HG03521 (cell line): ENCODE data around the gene WWC2.
"Not testable (repeated sequence)": the region's sequence is repeated elsewhere in the genome, so short reads cannot be mapped to it uniquely, and the experiment has no call there.

Experiments used
- ATAC-seq: cut with Tn5 transposase; IDR thresholded peaks from one replicate; pipeline ENCODE4 v1.9.1; 2021; ENCODE audit warnings: mild to moderate bottlenecking, moderate library complexity; ENCODE audit not compliant: unreplicated experiment

Gene WWC2

GRCh38 chr4:183171484-183172267 lies 72.6 kb downstream of the WWC2 start:
- no peak for ATAC-seq

- ATAC-seq: no peak
Measured at GRCh38 chr4:183172881-183173280, 73.8 kb downstream of the WWC2 start.

DNA sequence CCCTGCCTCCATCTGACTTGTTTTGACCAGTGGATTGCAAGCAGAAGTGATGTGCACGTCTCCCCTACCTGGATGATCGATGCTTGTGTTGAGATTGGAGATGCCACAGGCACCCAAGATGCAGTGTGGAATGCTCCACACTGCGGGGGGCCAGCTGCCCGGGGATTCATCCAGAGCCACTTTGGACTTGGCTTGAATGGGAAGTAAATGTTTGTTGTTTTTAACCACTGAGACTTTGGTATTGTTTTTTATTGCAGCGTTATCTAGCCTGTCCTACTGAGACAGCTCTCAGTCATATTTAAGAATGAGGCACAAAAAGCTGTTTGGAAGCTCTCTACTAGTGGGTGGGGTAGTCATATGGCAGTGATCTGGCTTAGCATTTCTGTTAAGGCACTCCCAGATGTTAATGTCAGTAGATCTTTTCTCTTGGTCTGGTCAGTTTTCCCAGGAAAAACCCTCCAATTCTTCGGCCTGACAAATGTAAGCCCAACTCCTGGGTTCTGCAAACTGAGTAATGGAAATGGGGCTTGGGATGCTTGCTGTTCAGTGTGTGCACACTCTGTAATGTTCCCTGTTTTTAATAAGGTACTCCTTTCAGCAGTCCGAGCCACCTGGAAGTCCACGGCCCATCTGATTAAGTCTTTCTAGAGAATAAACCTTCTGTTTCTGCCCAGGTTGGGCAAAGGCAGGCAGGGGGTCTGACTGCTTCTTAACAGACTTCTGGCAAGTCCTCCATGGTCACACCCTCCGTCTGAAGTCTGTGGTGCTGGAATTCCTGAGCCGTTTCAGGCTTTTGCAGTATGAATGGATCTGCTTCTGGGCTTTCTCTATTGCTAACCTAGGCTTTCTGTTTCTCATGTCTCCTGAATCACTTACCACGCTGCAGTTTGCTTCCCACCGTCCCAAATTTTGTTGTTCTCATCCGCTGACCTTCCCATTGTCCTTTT lies 74.8 kb downstream of the WWC2 start:
- no peak for ATAC-seq

DNA sequence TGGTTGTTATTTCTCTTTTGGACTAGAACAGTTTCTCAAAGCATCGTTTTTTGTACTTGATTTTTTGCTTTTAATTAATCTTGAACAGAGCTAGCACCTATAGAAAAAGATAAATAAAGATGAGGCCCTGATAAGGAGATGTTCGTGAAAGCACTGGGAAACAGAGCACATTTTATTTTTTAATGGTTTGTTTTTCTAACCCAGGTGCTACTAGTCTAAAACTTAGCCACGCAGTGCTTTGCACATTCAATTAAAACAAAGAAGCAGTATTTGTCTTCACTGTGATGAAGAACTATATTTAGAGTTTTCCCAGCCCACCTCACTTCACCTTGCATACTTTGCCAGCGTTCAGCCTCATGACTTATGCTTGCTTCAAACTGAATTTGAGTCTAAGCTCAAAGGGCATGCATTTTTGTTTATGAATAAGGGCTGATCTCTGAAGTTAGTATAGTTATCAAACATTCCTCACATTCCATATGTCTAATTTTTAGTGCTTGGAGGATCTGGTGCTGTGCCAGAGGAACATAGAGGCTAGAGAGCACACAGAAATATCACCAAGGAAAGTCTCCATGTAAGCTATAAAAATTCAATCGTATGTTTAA lies 76.7 kb downstream of the WWC2 start:
- no peak for ATAC-seq

GRCh38 chr4:183177001-183177400 lies 77.9 kb downstream of the WWC2 start:
- ATAC-seq: no peak

DNA sequence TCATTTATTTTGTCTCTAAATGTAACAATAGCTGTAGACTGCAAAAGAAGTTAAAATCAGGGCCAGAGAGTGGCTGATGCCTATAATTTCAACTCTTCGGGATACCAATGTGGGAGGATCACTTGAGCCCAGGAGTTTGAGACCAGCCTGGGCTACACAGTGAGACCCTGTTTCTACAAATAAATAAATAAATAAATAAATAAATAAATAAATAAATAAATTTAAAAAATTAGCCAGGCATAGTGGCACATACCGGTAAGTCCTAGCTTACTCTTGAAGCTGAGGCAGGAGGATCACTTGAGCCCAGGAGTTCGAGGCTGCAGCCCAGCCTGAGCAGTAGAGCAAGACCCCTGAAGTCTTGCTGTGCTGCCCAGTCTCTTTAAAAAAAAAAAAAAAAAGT lies 79.1 kb downstream of the WWC2 start:
- no peak for ATAC-seq

DNA sequence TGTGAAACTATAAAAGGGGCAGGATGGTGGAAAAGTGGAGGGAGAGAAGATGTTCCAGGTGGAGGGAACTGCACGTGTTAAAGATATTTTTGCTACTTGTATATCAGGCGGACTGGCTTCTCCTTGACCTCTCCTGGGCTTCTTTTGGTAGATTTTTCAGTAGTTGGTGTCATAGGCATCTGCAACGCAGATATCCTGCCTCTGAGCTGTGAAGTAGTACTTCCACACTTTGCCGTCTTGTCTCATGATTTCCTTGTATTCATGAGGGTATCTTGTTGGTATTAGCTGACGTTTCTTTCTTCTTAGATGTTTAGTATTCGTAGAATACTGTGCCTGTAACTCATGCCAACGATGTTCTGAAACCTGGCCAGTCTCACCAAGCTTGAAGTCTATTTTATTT lies 81.0 kb downstream of the WWC2 start:
- ATAC-seq: no peak

DNA sequence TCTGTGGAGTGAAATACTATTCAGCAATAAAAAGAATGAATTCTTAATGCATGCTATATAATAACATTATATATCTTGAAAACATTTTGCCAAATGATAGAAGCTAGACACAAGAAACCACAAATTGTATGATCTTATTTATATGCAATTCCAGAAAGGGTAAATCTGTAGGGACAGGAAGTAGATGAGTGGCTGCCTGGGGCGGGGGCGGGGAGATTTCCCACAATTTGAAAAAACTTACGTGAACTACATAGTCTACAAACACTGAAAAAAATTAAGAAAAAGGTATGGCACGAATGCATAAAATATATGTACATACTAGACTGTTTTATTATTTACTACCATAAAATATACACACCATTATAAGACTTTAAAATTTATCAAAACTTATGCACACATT lies 81.6 kb downstream of the WWC2 start:
- no peak for ATAC-seq

GRCh38 chr4:183181081-183181480 lies 82.0 kb downstream of the WWC2 start:
- no peak for ATAC-seq

DNA sequence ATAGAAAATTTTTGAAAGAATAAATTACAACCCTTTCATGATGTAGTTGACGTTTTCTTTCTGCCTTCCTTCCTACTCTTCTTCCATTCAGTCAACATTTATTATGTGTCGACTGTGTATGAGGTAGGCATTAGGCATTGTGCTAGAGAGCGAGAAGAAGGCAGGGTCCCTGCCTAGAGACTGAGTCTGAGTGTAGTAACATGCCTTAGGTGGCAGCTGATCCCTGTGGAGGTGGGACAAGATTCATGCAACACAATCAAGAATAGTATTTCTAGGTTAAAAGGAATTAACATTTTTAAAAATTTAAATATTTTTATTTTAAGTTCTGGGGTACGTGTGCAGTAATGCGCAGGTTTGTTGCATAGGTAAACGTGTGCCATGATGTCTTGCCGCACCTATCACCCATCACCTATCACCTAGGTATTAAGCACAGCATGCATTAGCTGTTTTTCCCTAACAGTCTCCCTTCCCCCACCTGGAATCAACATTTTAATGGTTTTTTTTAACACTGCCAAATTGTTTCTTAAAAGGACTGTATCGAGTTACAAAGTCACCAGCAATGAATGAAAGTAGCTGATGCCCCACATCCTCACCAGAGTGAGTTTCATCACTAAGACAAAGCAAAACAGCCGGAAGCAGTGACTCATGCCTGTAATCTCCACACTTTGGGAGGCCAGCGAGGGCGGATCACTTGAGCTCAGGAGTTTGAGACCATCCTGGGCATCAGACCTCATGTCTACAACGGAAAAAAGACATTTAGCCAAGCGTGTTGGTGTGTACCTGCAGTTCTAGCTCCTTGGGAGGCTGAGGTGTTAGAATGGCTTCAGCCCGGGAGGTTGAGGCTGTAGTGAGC lies 84.0 kb downstream of the WWC2 start:
- no peak for ATAC-seq

GRCh38 chr4:183183906-183184535 lies 85.0 kb downstream of the WWC2 start:
- ATAC-seq: no peak

DNA sequence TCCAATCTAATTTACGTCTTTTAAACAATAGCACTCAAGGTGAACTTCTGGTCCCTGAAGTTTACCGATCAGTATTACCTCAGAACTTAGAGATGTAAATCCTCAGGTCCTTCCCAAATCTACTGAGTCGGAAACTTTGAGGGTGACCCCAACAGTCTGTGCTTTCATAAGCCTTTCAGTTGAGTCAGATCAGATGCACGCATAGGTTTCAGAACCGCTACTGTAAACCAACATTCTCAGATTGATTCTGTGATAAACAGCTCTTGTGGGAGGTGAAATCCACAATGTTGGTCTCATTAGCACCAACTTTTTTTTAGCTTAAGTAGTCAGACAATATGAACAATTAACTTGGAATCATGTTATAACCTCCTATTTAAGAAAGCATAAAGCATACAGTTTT lies 86.0 kb downstream of the WWC2 start:
- ATAC-seq: no peak

GRCh38 chr4:183185559-183185958 lies 86.5 kb downstream of the WWC2 start:
- no peak for ATAC-seq

GRCh38 chr4:183186813-183187212 lies 87.8 kb downstream of the WWC2 start:
- ATAC-seq: no peak

GRCh38 chr4:183190900-183191527 lies 92.0 kb downstream of the WWC2 start:
- no peak for ATAC-seq

DNA sequence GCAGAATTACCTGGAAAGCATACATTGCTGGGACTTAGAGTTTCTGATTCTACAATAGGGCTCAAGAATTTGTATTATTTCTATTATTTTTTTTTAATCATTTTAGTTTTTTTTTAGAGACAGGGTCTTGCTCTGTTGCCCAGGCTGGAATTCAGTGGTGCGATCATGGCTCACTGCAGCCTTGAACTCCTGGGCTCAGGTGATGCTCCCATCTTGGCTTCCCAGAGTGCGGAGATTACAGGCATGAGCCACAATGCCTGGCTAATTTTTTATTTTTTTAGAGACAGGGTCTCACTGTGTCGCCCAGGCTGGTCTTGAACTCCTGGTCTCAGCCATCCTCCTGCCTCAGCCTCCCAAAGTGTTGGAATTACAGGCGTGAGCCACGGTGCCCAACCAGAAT lies 92.6 kb downstream of the WWC2 start:
- ATAC-seq: no peak

DNA sequence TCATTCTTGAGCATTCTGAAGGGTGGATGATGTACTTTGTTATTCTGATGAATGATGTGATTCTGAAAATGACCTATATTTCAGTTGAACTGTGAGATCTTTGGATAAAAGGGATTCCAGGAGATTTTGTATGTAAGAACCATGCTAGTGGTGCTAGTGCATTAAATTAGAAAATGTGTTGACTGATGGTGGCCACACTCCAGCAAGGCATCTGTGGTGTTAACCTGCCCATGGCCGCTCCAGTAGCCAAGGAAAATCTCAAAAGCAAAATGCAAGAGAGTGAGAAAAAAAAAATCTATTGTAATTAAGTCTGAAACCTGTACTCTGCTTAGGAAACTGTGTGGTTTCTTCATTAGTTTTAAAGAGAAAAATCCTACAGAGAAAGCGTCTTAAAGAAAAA lies 93.5 kb downstream of the WWC2 start:
- no peak for ATAC-seq

DNA sequence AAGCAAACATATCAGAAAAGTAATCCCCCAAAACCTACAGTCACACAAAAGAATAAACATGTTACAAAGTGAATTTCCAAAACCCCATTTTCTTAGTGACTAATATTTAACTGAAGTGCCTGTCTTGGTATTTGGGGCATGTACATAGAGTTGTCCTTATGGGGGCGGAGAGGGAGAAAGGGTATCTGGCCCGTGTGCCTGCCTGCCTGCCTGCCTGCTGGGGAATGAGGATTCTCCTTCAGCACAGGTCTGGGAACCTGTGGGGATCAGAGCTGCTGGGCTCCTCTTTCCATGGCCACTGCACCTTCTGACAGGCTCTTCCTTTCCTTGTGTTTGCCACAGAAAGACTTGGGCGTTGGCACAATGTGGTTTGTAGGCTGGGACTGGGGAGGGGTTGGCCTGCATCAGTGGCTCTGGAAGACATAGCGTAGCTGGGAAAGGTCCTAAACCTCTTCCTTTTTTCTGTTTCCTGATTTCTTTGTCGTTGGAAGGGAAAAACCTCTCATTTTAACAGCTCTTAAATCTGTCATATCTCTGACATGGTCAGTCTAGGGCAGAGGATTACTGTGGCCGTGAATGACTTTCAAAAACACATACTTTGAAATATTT lies 94.8 kb downstream of the WWC2 start:
- not testable (repeated sequence) for ATAC-seq

DNA sequence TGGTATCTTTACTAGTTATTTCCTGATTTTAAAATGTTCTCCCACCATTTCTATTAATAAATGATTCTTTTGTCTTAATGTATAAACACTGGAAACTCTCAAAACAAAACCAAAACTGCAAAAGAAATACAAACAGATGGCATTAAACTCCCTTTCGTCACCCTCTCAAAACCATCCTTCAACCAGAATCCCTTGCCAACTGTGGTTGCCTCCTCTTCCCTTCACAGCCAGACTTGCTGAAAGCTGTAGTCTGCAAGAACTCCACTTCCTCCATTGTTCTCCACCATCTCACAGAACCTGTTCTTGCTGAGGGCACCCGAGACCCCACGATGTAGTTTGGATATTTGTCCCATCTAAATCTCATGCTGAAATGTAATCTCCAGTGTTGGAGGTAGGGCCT lies 96.5 kb downstream of the WWC2 start:
- no peak for ATAC-seq
